ENCODE data around the gene CUL1. TPM values are rescaled to one million over a fixed set of nuclear protein-coding genes. Genes with fewer than 3 reads are reported as not detected.
"Not testable (repeated sequence)": the region's sequence is repeated elsewhere in the genome, so short reads cannot be mapped to it uniquely, and the experiment has no call there.

CUL1 gene
- total and polyA plus RNA-seq, 5 donors: 36.1 to 52.8 (median 52.4) TPM

DNA sequence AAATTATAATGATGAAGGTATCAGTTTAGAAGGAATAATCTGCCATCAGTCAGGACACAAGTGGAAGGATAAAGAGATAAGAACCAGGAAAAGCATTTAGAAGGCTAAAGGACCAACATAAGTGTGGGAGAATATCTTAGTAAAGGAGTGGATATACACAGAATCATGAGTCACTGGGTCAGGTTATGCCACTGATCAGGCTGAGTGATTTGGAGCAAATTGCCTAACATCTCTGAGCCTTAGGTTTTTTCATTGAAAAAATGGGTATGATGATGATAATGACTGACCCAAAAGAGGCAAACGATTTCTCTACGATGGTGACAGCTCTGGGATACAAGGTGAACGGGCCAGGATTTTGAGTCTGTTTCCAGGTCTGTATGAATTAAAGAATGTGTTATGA lies 2.8 kb upstream of the CUL1 start:
- intact Hi-C loops (cut with DNase I): loop anchor here in 2 of 4 donors (10.0 kb wide), 1 partner anchor 269 kb away; no protein-coding TSS in a partner anchor

DNA sequence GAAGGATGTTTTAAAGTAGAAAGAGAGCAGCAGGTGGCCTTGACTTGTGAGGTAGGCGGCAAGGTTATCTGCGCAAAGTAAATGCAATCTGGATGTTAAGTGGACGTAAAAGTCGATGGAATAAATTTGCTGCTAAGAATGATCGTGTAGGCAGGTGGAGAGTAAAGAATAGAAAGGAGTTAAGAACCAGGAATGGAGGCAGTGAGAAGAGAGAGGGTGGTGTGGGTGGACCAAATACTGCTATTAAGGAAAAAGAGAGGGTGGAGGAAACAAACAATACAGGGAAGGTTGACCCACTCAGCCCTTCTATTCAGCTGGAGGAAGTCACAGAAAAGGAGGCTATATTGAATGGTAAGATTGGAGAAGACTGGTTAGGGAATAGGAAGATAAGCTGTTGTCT lies 1.9 kb upstream of the CUL1 start:
- H3K27me3 ChIP-seq (ENCODE audit: control insufficient read depth, insufficient read depth): no peaks in the 10 kb centered on the region
- H3K9me3 ChIP-seq (ENCODE audit: control insufficient read depth, low read length): no peaks in the 10 kb centered on the region
- no peak overlapping the region for H3K27ac ChIP-seq (ENCODE audit: low read length)
- intact Hi-C loops (cut with DNase I): loop anchor here in 2 of 4 donors (10.0 kb wide), 1 partner anchor 268 kb away; no protein-coding TSS in a partner anchor
- peaks cover 2% of the 10 kb centered on the region for H3K4me1 ChIP-seq (ENCODE audit: control insufficient read depth, insufficient read depth, low read length)
- WGBS: 90% methylated on average over 5 of the region's 5 CpGs
- DNase-seq (no peak), ATAC-seq (no peak)
- H3K4me3 ChIP-seq (ENCODE audit: low read length): no peak overlapping the region

More for the DNA sequence above, 2.8 kb upstream of the CUL1 start:
- H3K4me3 ChIP-seq (ENCODE audit: low read length): no peak overlapping the region
- no peaks in the 10 kb centered on the region for H3K27me3 ChIP-seq (ENCODE audit: control insufficient read depth, insufficient read depth)
- ATAC-seq: no peak
- WGBS: 94% methylated on average over 3 of the region's 3 CpGs
- no peak overlapping the region for H3K27ac ChIP-seq (ENCODE audit: low read length)
- no peaks in the 10 kb centered on the region for H3K4me1 ChIP-seq (ENCODE audit: control insufficient read depth, insufficient read depth, low read length)
- no peak for DNase-seq
- H3K9me3 ChIP-seq (ENCODE audit: control insufficient read depth, low read length): no peaks in the 10 kb centered on the region

DNA sequence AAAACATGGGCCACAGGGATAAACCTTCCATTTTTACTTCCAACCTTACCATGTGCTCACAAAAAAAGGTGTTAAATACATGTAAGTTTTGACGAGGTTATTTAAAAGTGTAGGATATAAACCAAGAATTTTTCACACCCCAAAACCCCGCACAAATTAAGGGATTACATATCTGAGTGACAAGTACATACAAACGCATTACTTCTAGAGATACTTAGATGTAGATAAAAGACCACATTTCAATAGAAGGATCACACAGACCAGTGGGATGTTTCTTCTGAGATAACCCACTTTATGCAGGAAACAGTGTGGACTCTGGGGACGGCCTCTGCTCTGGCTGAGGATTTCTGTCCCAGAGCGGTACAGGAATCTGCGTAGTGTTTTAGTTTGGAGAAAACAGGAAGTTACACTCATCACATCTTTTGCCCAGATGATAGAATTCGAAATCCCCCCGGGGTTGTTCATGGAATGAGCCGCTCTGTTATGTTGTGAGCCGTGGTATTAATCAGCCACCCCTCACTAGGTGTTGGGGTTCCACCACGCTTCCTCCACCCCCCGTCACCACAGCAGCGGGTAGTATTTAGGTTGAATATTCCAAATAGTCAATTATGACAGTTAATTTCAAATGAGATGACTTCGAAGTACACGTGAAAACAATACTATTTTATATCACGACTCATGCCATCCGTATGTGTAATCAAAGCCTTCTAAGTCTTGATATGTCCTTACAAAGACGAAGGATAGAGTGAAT lies 1.3 kb upstream of the CUL1 start:
- DNase-seq: peak; percentile 47 to 61 (median 55)
- ATAC-seq: peak; percentile 24 to 51
- intact Hi-C loops (cut with DNase I): loop anchor here in 2 of 4 donors (10.0 kb wide), 1 partner anchor 267 kb away; no protein-coding TSS in a partner anchor
- H3K4me1 ChIP-seq (ENCODE audit: control insufficient read depth, insufficient read depth, low read length): peaks cover 3% of the 10 kb centered on the region
- 10% methylated on average over 18 of the region's 18 CpGs for WGBS
- H3K9me3 ChIP-seq (ENCODE audit: control insufficient read depth, low read length): no peaks in the 10 kb centered on the region
- no peaks in the 10 kb centered on the region for H3K27me3 ChIP-seq (ENCODE audit: control insufficient read depth, insufficient read depth)
- H3K4me3 ChIP-seq (ENCODE audit: low read length): peak overlapping the region; percentile 62
- peak overlapping the region; percentile 55 for H3K27ac ChIP-seq (ENCODE audit: low read length)

DNA sequence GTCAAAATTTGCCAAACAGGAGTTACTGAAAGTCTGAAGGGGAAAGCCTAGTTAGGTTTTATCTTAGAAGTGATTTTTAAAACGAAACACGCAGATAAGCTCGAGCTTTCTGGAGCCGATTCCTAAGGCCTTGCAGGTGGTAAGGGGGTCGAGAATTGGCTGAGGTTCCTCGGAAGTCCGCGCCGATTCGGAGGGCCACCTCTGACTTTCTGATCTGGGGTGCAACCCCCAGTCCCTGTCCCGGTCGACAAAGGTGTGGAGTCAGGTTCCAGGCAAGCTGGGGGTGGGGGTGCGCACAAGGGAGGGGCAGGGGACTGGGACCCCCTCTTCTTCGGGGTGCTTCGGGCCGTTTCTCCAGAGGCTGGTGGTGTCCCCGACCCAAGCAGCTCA lies 701 bp upstream of the CUL1 start:
- ATAC-seq: no peak
- Histone ChIP-seq H3K4me3 (ENCODE audit: low read length) (peak overlapping the region; percentile 62), H3K27me3 (ENCODE audit: control insufficient read depth, insufficient read depth) (no peaks in the 10 kb centered on the region), H3K4me1 (ENCODE audit: control insufficient read depth, insufficient read depth, low read length) (peaks cover 8% of the 10 kb centered on the region), H3K9me3 (ENCODE audit: control insufficient read depth, low read length) (no peaks in the 10 kb centered on the region), H3K27ac (ENCODE audit: low read length) (peak overlapping the region; percentile 90)
- no peak for DNase-seq
- 1% methylated on average over 17 of the region's 17 CpGs for WGBS
- intact Hi-C loops (cut with DNase I): loop anchor here in 2 of 4 donors (10.0 kb wide), 1 partner anchor 267 kb away; no protein-coding TSS in a partner anchor

DNA sequence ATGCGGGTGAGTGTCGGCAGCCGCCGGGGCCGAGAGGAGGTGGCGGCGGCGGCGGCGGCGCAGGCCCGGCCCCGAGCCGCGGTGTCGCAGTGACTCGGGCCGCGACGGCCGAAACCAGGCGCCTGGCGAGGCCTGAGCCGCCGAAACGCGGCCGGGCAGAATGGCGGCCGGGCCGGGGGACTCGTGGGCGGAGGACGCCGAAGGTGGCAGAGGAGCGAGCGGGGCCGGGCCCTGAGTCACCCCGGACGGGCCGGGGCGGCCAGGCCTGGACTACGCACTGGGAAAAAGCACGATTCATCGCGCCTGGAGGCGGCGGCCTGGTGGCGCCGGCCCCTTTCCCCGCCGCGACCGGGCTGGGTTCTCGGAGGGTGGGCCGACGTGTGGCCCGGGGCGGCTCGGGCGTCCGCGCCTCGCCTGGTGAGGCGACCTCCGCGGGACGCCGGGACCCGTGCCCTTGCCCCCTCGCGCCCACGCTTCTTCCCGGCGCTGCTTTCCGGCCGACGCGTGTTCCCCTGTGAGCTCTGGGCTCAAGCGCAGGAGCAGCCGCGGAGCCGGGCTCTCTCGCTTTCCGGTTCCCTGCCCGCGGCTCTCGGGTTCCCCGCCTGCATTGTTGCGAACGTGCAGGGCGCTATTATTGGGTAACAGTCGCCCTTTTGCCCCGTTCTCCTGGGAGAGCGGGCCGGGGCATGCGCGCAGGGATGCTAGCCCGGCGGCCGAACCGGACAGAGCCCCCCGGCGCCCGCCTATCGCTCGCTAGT lies 500 bp downstream of the CUL1 start:
- intact Hi-C loops (cut with DNase I): loop anchor here in 2 of 4 donors (10.0 kb wide), 1 partner anchor 266 kb away; no protein-coding TSS in a partner anchor
- Histone ChIP-seq H3K4me1 (ENCODE audit: control insufficient read depth, insufficient read depth, low read length) (peaks cover 8% of the 10 kb centered on the region), H3K27ac (ENCODE audit: low read length) (peak overlapping the region; percentile 90), H3K27me3 (ENCODE audit: control insufficient read depth, insufficient read depth) (no peaks in the 10 kb centered on the region), H3K9me3 (ENCODE audit: control insufficient read depth, low read length) (no peaks in the 10 kb centered on the region), H3K4me3 (ENCODE audit: low read length) (peak overlapping the region; percentile 62)
- ATAC-seq (peak; percentile 68), DNase-seq (peak; percentile 72 to 86 (median 86))
- under 1% methylated on average over 107 of the region's 107 CpGs for WGBS

DNA sequence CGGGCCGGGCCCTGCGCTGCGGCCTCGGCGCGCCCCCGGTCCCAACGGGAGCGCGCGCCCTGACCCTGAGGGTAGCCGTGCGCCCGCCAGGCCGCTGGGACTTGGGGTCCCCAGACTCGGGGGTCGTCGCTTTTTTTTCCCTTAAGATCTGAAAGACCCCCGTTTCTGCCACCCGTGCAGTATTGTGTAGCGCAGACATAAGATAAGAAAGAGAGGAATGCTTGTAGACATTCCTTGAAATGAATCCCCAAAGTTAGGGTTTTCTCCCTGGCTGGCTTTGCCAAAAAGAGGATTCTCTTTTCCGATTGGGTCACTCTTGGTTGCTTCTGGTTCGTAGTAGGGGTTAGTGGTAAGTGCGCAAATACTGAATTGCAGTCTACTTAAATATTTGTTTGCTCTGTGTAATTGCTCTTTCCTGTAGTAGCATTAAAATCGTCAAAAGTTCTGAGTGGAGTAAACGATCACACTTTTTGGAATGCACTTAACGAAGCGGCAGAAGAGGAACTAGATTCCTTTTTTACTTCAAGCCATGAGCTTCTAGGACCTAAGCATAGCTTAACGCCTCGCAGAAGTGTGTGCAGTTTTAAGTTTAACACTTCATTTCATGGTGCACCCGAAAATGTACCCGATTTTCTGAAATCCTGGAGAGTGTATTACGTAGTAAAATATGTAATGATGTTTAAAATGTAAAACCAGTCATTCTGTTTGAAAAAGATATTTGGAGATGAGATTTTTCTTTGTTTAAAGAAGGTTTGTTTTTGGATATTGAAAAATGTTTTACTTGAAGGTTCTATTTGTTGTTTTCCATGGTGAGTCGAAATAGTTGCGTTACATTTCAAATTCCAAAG lies 1.3 kb downstream of the CUL1 start:
- Histone ChIP-seq H3K4me3 (ENCODE audit: low read length) (peak overlapping the region; percentile 62), H3K4me1 (ENCODE audit: control insufficient read depth, insufficient read depth, low read length) (peaks cover 10% of the 10 kb centered on the region), H3K27ac (ENCODE audit: low read length) (peak overlapping the region; percentile 90), H3K27me3 (ENCODE audit: control insufficient read depth, insufficient read depth) (no peaks in the 10 kb centered on the region), H3K9me3 (ENCODE audit: control insufficient read depth, low read length) (no peaks in the 10 kb centered on the region)
- ATAC-seq (no peak), DNase-seq (no peak)
- intact Hi-C loops (cut with DNase I): loop anchor here in 2 of 4 donors (10.0 kb wide), 1 partner anchor 265 kb away; no protein-coding TSS in a partner anchor
- WGBS: 2% methylated on average over 36 of the region's 36 CpGs

DNA sequence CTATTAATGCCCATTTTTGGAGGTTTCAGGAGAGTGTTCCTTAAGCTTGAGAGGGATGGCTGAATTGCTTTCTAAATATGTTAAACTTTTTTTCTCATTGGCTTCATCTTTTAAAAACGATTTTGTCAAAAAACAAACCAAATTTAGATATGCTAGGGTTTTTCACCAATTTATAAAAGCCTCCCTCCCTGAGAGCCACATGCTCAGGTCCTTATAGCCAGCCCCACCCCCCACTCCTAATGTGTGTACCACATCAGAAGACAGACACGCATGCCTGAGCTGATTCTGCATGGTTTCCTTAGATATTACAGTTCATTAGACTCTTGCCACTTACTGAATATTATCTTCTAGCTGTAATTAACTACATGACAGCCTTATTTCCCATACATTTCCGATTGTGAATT lies 2.0 kb downstream of the CUL1 start:
- H3K27ac ChIP-seq (ENCODE audit: low read length): no peak overlapping the region
- peaks cover 10% of the 10 kb centered on the region for H3K4me1 ChIP-seq (ENCODE audit: control insufficient read depth, insufficient read depth, low read length)
- DNase-seq: peak in 1 of 3 donors; percentile 44
- H3K9me3 ChIP-seq (ENCODE audit: control insufficient read depth, low read length): no peaks in the 10 kb centered on the region
- ATAC-seq: no peak
- no peaks in the 10 kb centered on the region for H3K27me3 ChIP-seq (ENCODE audit: control insufficient read depth, insufficient read depth)
- intact Hi-C loops (cut with DNase I): no loop called here
- WGBS: 17% methylated on average over 3 of the region's 3 CpGs
- peak overlapping the region; percentile 62 for H3K4me3 ChIP-seq (ENCODE audit: low read length)

DNA sequence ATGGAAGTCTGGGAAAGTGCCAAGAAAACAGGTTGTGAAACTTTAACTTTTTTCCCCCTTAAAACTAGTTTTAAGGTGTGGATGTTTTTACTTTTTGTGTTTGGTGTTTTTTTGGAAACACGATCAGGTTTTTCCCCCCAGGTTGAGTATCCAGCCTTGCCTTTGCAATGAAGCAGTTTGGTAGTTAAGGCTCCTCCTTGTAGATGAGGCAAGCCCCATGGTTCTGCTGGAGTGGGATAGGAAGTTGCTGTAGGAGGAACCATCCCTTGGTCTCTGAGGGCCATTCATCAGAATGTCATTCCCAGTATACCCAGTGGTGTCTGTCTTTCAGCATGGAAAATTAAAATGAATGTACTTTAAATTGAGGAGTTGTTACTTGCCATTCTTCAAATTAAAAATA lies 2.7 kb downstream of the CUL1 start:
- no peak overlapping the region for H3K27ac ChIP-seq (ENCODE audit: low read length)
- DNase-seq (no peak), ATAC-seq (no peak)
- no peaks in the 10 kb centered on the region for H3K27me3 ChIP-seq (ENCODE audit: control insufficient read depth, insufficient read depth)
- intact Hi-C loops (cut with DNase I): no loop called here
- 48% methylated on average over 1 of the region's 1 CpG for WGBS
- H3K9me3 ChIP-seq (ENCODE audit: control insufficient read depth, low read length): no peaks in the 10 kb centered on the region
- no peak overlapping the region for H3K4me3 ChIP-seq (ENCODE audit: low read length)
- H3K4me1 ChIP-seq (ENCODE audit: control insufficient read depth, insufficient read depth, low read length): peaks cover 10% of the 10 kb centered on the region

DNA sequence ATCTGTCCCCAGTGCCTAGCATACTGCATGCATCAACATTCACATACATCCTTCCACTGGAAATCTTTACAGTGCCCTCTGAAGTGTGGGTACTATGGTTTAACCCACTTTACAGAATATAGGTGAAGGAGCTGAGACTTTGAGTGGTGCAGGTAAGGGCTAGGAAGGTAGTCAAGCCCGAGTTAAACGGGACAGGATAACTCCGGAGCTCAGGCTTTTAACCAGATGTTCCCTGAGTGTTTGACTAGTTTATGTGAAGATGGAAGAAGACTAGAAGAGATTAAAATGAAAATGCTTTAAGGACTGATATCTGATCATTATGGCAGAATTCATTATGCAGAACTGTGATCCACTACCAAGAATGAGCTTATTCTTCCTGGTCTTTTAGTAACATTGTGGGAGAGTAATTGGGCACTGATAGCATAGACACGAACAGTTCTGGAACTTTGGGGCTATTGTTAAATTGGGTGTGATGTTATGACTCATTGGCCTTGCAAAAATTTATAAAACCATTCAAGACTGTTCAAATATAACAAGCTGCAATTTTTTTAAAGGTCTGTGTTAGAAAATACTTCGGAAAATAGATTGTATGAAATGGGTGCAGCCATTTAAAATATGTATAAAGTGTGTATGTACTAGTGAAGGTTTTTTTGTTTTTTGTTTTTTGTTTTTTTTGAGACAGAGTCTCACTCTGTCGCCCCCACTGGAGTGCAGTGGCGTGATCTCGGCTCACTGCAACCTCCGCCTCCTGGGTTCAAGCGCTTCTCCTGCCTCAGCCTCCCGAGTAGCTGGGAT lies 4.4 kb downstream of the CUL1 start:
- ATAC-seq (no peak), DNase-seq (no peak)
- Histone ChIP-seq H3K4me3 (ENCODE audit: low read length) (no peak overlapping the region), H3K9me3 (ENCODE audit: control insufficient read depth, low read length) (no peaks in the 10 kb centered on the region), H3K27me3 (ENCODE audit: control insufficient read depth, insufficient read depth) (no peaks in the 10 kb centered on the region), H3K27ac (ENCODE audit: low read length) (no peak overlapping the region), H3K4me1 (ENCODE audit: control insufficient read depth, insufficient read depth, low read length) (peaks cover 11% of the 10 kb centered on the region)
- intact Hi-C loops (cut with DNase I): no loop called here
- WGBS: 85% methylated on average over 11 of the region's 11 CpGs

DNA sequence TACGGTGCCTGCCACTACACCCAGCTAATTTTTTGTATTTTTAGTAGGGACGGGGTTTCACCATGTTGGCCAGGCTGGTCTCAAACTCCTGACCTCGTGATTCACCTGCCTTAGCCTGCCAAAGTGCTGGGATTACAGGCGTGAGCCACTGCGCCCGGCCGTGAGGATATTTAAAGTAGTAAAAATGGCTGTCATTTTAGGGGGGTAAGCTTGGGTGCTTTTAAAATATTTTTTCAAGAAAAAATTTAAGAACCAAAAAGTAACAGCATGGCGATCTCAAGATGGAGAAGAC lies 4.9 kb downstream of the CUL1 start:
- intact Hi-C loops (cut with DNase I); H3K4me3 ChIP-seq (ENCODE audit: low read length); DNase-seq; H3K9me3 ChIP-seq (ENCODE audit: control insufficient read depth, low read length); H3K27me3 ChIP-seq (ENCODE audit: control insufficient read depth, insufficient read depth); ATAC-seq; H3K27ac ChIP-seq (ENCODE audit: low read length): not testable (repeated sequence)
- WGBS: 91% methylated on average over 8 of the region's 8 CpGs
- H3K4me1 ChIP-seq (ENCODE audit: control insufficient read depth, insufficient read depth, low read length): peaks cover 15% of the 10 kb centered on the region
